ENCODE data around the gene TOX2. TPM values are rescaled to one million over a fixed set of nuclear protein-coding genes. Genes with fewer than 3 reads are reported as not detected.

TOX2 gene
- total RNA-seq, 1 donor from 2014 or later: 0.94 TPM

GRCh38 chr20:43985121-43985520, 70.5 kb downstream of the TOX2 start:
- peaks cover 10% of the 10 kb centered on the region for H3K27me3 Mint-ChIP-seq (ENCODE audit: low read depth)
- H3K4me1 Mint-ChIP-seq: no peaks in the 10 kb centered on the region

GRCh38 chr20:43985608-43986316, 71.1 kb downstream of the TOX2 start:
- Mint-ChIP-seq H3K27me3 (ENCODE audit: low read depth) (peaks cover 8% of the 10 kb centered on the region), H3K4me3 (no peak overlapping the region), H3K9me3 (no peaks in the 10 kb centered on the region), H3K36me3 (no peaks in the 10 kb centered on the region), H3K27ac (no peak overlapping the region), H3K4me1 (no peaks in the 10 kb centered on the region)
- DNase-seq (ENCODE audit: low spot score in 2 of 2, unreplicated experiment in 2 of 2): no peak
- TF ChIP-seq CTCF (IDR thresholded peaks at IDR 0.05; ENCODE audit: unreplicated experiment): no peak

More at GRCh38 chr20:43985121-43985520, 70.5 kb downstream of the TOX2 start:
- no peak for TF ChIP-seq CTCF (IDR thresholded peaks at IDR 0.05; ENCODE audit: unreplicated experiment)
- no peak for DNase-seq (ENCODE audit: low spot score in 2 of 2, unreplicated experiment in 2 of 2)
- Mint-ChIP-seq H3K36me3 (no peaks in the 10 kb centered on the region), H3K4me3 (no peak overlapping the region), H3K27ac (no peak overlapping the region), H3K9me3 (no peaks in the 10 kb centered on the region)

- no peak for DNase-seq (ENCODE audit: low spot score in 2 of 2, unreplicated experiment in 2 of 2)
- Mint-ChIP-seq H3K4me1 (no peaks in the 10 kb centered on the region), H3K4me3 (no peak overlapping the region), H3K9me3 (no peaks in the 10 kb centered on the region), H3K27ac (no peak overlapping the region), H3K27me3 (ENCODE audit: low read depth) (peaks cover 6% of the 10 kb centered on the region), H3K36me3 (no peaks in the 10 kb centered on the region)
- no peak for TF ChIP-seq CTCF (IDR thresholded peaks at IDR 0.05; ENCODE audit: unreplicated experiment)
Observed at GRCh38 chr20:43987018-43987417, 72.4 kb downstream of the TOX2 start.

- Mint-ChIP-seq H3K4me1 (no peaks in the 10 kb centered on the region), H3K9me3 (no peaks in the 10 kb centered on the region), H3K27ac (no peak overlapping the region), H3K4me3 (no peak overlapping the region), H3K27me3 (ENCODE audit: low read depth) (peaks cover 2% of the 10 kb centered on the region), H3K36me3 (no peaks in the 10 kb centered on the region)
- no peak for DNase-seq (ENCODE audit: low spot score in 2 of 2, unreplicated experiment in 2 of 2)
- TF ChIP-seq CTCF (IDR thresholded peaks at IDR 0.05; ENCODE audit: unreplicated experiment): no peak
Observed at GRCh38 chr20:43987531-43987930, 72.9 kb downstream of the TOX2 start.

GRCh38 chr20:43988451-43988850, 73.8 kb downstream of the TOX2 start:
- no peaks in the 10 kb centered on the region for H3K4me1 Mint-ChIP-seq
- H3K36me3 Mint-ChIP-seq: no peaks in the 10 kb centered on the region
- H3K27me3 Mint-ChIP-seq (ENCODE audit: low read depth): no peaks in the 10 kb centered on the region
- no peak for TF ChIP-seq CTCF (IDR thresholded peaks at IDR 0.05; ENCODE audit: unreplicated experiment)
- no peak overlapping the region for H3K27ac Mint-ChIP-seq
- no peak overlapping the region for H3K4me3 Mint-ChIP-seq
- H3K9me3 Mint-ChIP-seq: no peaks in the 10 kb centered on the region
- no peak for DNase-seq (ENCODE audit: low spot score in 2 of 2, unreplicated experiment in 2 of 2)
